DND-41 (cell line): ENCODE measurements around the gene SAMD4A.

ENCODE experiments used
- ATAC-seq: fragments of 200-7000 bp; cut with Tn5 transposase; 3 replicates; pipeline ENCODE4 v1.9.1; 2021; ENCODE audit warnings: low read depth; ENCODE audit not compliant: insufficient read depth
- DNase-seq: peaks from one replicate; pipeline ENCODE4 v3.0.0-alpha.2; 2020
- H2AFZ ChIP-seq: 2 replicates; pipeline ENCODE4 v1.6.0; 2012; ENCODE audit warnings: low read depth, low read length
- H3K27ac ChIP-seq: 2 replicates; pipeline ENCODE4 v1.5.1; 2012; ENCODE audit warnings: low read length, inconsistent platforms
- H3K27me3 ChIP-seq: fragments of 200-600 bp; sonication (generic); 2 replicates; pipeline ENCODE4 v1.6.0; 2012; ENCODE audit warnings: low read length, mild to moderate bottlenecking, inconsistent platforms; ENCODE audit not compliant: insufficient read depth, poor library complexity
- H3K36me3 ChIP-seq: 2 replicates; pipeline ENCODE4 v1.5.1; 2012; ENCODE audit warnings: low read length, inconsistent platforms; ENCODE audit not compliant: insufficient read depth
- H3K4me1 ChIP-seq: 2 replicates; pipeline ENCODE4 v1.5.1; 2012; ENCODE audit warnings: mild to moderate bottlenecking, low read length; ENCODE audit not compliant: insufficient read depth
- H3K4me2 ChIP-seq: 2 replicates; pipeline ENCODE4 v1.6.0; 2012; ENCODE audit warnings: mild to moderate bottlenecking, moderate library complexity, low read length, inconsistent platforms; ENCODE audit not compliant: insufficient read depth
- H3K4me3 ChIP-seq, 2 experiments: fragments of 200-600 bp in 1 of 2; shearing (Covaris generic) in 1 of 2; 2 replicates each; pipeline ENCODE4 v1.5.1; 2012 to 2016; ENCODE audit warnings: inconsistent platforms in 2 of 2, low read length in 2 of 2, mild to moderate bottlenecking in 2 of 2, low read depth in 1 of 2, moderate library complexity in 1 of 2
- H3K79me2 ChIP-seq: 2 replicates; pipeline ENCODE4 v1.6.0; 2012; ENCODE audit warnings: low read length, inconsistent platforms; ENCODE audit not compliant: insufficient read depth
- H3K9ac ChIP-seq: 2 replicates; pipeline ENCODE4 v1.6.0; 2012; ENCODE audit warnings: low read depth, mild to moderate bottlenecking, inconsistent platforms, low read length, moderate library complexity
- H3K9me3 ChIP-seq: 2 replicates; pipeline ENCODE4 v1.5.1; 2012; ENCODE audit warnings: low read length, moderate library complexity, mild to moderate bottlenecking, inconsistent platforms; ENCODE audit not compliant: insufficient read depth, severe bottlenecking
- H4K20me1 ChIP-seq: 2 replicates; pipeline ENCODE4 v1.6.0; 2012; ENCODE audit warnings: low read length; ENCODE audit not compliant: insufficient read depth
- CTCF ChIP-seq: IDR thresholded peaks from 2 replicates; pipeline ENCODE4 v1.5.1; 2012; ENCODE audit warnings: borderline replicate concordance, low read length, moderate library complexity, mild to moderate bottlenecking; ENCODE audit not compliant: poor library complexity, severe bottlenecking; ENCODE audit errors: extremely low read depth
- EZH2 ChIP-seq: IDR thresholded peaks from 3 replicates; pipeline ENCODE4 v1.6.1; 2012; ENCODE audit warnings: borderline replicate concordance, low read depth, mild to moderate bottlenecking, moderate library complexity, low read length, inconsistent platforms; ENCODE audit not compliant: severe bottlenecking

Gene SAMD4A

DNA sequence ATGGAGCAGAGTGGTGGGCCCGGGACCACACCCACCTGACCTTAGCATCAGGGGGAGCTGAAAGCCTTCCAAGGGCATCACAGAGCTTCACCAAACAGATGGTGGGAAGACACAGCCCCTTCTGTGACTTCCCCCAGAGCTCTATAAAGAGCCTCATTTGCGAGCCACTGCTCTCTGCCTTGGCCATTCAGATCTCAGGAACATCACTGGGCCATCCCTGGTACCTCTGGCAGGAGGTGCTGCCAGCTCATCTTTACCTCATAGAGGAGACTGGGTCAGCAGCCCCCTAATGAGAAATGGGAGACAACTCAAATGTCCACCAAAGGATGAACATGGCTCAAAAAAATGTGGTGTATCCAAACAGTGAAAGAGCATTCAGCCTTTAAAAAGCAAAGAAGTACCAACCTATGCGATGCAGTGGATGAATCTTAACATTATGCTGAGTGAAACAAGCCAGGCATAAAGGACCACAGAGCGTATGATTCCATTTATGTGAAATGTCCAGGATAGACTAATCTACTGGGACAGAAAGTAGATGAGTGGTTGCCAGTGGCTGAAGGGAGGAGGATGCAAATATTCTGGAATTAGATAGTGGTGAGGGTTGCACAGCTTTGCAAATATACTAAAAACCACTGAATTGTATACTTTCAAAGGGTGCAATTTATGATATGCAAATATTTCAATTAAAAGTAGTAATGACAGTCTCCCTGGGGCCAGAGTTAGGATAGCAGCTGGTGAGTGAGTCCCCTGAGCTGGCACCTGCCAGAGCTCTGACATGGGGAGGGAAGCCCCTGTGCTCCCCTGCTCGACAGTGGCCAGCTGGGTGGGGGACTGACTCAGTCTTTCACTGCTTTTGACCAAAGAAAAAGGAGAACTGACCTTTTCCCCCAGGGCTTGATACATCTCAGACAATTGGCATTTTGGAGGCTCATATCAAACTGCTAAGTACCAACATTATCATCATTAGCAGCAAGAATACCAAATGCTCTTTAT lies 219.1 kb downstream of the SAMD4A start:
- H3K4me2 ChIP-seq = no peak overlapping the region
- no peak overlapping the region for H3K27ac ChIP-seq

DNA sequence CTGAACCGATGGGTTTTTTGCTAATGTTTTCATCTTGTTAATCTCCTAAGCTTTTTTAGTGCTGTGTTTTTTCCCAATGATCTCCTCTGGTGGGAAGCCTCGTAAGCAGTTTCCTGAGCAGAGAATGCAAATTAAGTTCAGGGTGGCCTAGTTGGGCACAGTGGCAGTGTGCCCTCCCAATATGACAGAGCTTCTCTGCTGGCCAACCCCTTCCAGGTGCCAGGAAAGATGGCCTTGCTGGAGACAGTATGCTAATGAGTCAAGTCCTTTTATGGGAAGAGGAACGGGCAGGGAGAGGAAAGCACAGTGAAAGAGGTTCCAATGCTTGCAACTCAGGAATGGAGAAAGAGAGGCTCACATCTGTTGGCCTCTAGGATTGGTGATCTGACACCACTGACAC lies 219.9 kb downstream of the SAMD4A start:
- Histone ChIP-seq H2AFZ (no peak overlapping the region), H3K27ac (no peak overlapping the region), H3K9me3 (no peaks in the 10 kb centered on the region), H3K4me1 (no peaks in the 10 kb centered on the region), H3K4me2 (no peak overlapping the region), H4K20me1 (no peaks in the 10 kb centered on the region), H3K79me2 (no peaks in the 10 kb centered on the region), H3K36me3 (no peaks in the 10 kb centered on the region), H3K27me3 (peaks cover 2% of the 10 kb centered on the region), H3K9ac (no peak overlapping the region), H3K4me3 (no peak overlapping the region)
- TF ChIP-seq CTCF (no peak), EZH2 (no peak)
- ATAC-seq = no peak
- DNase-seq = no peak

More for the DNA sequence above, 219.1 kb downstream of the SAMD4A start:
- no peak for ATAC-seq
- DNase-seq = no peak
- Histone ChIP-seq H3K9me3 (no peaks in the 10 kb centered on the region), H3K4me1 (no peaks in the 10 kb centered on the region), H3K4me3 (no peak overlapping the region), H3K9ac (no peak overlapping the region), H4K20me1 (no peaks in the 10 kb centered on the region), H3K27me3 (peaks cover 7% of the 10 kb centered on the region), H2AFZ (no peak overlapping the region), H3K79me2 (no peaks in the 10 kb centered on the region), H3K36me3 (no peaks in the 10 kb centered on the region)
- TF ChIP-seq EZH2 = no peak
- TF ChIP-seq CTCF = no peak

DNA sequence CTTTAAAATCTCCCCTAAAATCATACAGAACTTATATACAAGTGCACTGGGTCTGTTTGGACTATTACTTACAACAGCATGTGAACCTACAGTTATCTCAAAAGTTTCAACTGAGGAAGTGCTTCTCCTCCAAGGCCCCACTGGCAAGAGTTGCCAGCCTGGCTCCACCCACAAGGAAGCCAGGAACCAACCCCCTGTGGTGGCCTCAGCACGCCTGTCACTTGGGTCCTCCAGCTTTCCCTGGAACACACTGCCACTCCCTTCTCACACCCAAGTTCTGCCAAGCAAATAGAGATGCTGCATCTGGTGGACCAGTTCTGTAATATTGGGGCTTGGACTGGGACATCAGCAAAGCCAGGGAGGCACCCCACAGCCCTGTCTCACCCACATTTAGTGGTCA lies 220.3 kb downstream of the SAMD4A start:
- DNase-seq (no peak), ATAC-seq (peak; percentile 56; the same call in 2 of the 3 replicates)
- no peaks in the 10 kb centered on the region for H3K36me3 ChIP-seq
- no peaks in the 10 kb centered on the region for H4K20me1 ChIP-seq
- H3K27me3 ChIP-seq = no peaks in the 10 kb centered on the region
- H3K79me2 ChIP-seq = no peaks in the 10 kb centered on the region
- H2AFZ ChIP-seq = 0 out of 2 replicates have a peak overlapping the region, but pooled peaks have one; percentile 13
- H3K27ac ChIP-seq = no peak overlapping the region
- H3K4me2 ChIP-seq = no peak overlapping the region
- H3K9me3 ChIP-seq = no peaks in the 10 kb centered on the region
- H3K4me1 ChIP-seq = no peaks in the 10 kb centered on the region
- no peak overlapping the region for H3K9ac ChIP-seq
- H3K4me3 ChIP-seq = no peak overlapping the region
- no peak for TF ChIP-seq EZH2
- no peak for TF ChIP-seq CTCF
